Muscle layer of duodenum (tissue), 2 donors: ENCODE measurements around the gene DLST.

ENCODE experiments used
- H3K27ac ChIP-seq: one replicate; pipeline ENCODE4 v1.7.0; 2013; ENCODE audit warnings: mild to moderate bottlenecking, low read length
- H3K27me3 ChIP-seq: one replicate; pipeline ENCODE4 v1.7.0; 2013; ENCODE audit warnings: low read depth, mild to moderate bottlenecking, control low read depth, low read length
- H3K36me3 ChIP-seq, 2 donors: one replicate each; pipeline ENCODE4 v1.7.0; 2013; ENCODE audit warnings: low read length in 2 of 2, control low read depth in 1 of 2, mild to moderate bottlenecking in 1 of 2; ENCODE audit not compliant: insufficient read depth in 2 of 2, control insufficient read depth in 1 of 2
- H3K4me1 ChIP-seq, 2 donors: one replicate each; pipeline ENCODE4 v1.7.0; 2013; ENCODE audit warnings: low read length in 2 of 2, mild to moderate bottlenecking in 2 of 2, control low read depth in 1 of 2, moderate library complexity in 1 of 2; ENCODE audit not compliant: insufficient read depth in 2 of 2, control insufficient read depth in 1 of 2
- H3K4me3 ChIP-seq, 2 donors: one replicate each; pipeline ENCODE4 v1.7.0; 2013; ENCODE audit warnings: low read length in 2 of 2, low read depth in 1 of 2, mild to moderate bottlenecking in 1 of 2
- H3K9me3 ChIP-seq, 2 donors: one replicate each; pipeline ENCODE4 v1.7.0; 2013; ENCODE audit warnings: low read length in 2 of 2, control low read depth in 1 of 2, mild to moderate bottlenecking in 1 of 2; ENCODE audit not compliant: control insufficient read depth in 1 of 2
- donor health status: healthy.

The DLST gene

GRCh38 chr14:74912111-74912510, 30.4 kb downstream of the DLST start:
- H3K27ac ChIP-seq, result no peak overlapping the region
- no peaks in the 10 kb centered on the region for H3K9me3 ChIP-seq
- no peaks in the 10 kb centered on the region for H3K27me3 ChIP-seq
- no peaks in the 10 kb centered on the region for H3K36me3 ChIP-seq
- H3K4me1 ChIP-seq, result peaks cover 10 to 20% of the 10 kb centered on the region in 2 donors
- H3K4me3 ChIP-seq, result no peak overlapping the region

GRCh38 chr14:74912801-74913200, 31.1 kb downstream of the DLST start:
- no peaks in the 10 kb centered on the region for H3K27me3 ChIP-seq
- no peak overlapping the region for H3K27ac ChIP-seq
- no peak overlapping the region for H3K4me3 ChIP-seq
- peaks cover 6 to 20% of the 10 kb centered on the region in 2 donors for H3K4me1 ChIP-seq
- no peaks in the 10 kb centered on the region for H3K9me3 ChIP-seq
- no peaks in the 10 kb centered on the region for H3K36me3 ChIP-seq

- Histone ChIP-seq H3K27me3 (no peaks in the 10 kb centered on the region), H3K4me3 (no peak overlapping the region), H3K9me3 (no peaks in the 10 kb centered on the region), H3K36me3 (no peaks in the 10 kb centered on the region), H3K4me1 (peaks cover 5 to 21% of the 10 kb centered on the region in 2 donors), H3K27ac (no peak overlapping the region)
Observed at GRCh38 chr14:74913393-74913910, 31.7 kb downstream of the DLST start.

DNA sequence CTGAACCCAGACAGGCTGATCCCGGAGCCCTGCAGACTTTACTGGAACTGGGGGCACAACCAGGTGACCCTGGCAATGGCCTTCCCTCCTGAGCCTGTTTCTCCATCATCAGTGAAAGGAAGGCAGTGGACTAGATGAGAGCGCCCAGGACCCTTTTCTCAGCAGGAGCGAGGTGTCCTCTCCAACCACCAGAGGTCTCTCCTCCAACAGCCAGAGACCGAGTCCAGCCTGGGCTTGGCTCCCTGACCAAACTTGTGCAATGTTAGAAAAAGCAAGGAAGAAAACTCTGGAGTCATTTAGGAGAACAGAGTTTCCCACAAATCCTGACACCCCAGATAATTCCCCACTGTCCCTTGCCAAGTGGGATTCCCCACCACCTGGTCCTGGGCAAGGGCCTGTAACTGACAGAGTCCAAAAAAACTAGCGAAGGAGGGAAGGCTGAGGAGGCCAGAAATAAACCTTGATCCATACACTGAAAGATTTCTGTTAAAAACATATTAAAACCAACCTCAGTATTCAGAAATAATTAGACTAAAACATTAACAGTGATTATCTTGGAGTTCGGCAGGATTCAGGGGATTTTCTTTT, 32.4 kb downstream of the DLST start:
- Histone ChIP-seq H3K4me1 (peaks cover 5 to 22% of the 10 kb centered on the region in 2 donors), H3K9me3 (no peaks in the 10 kb centered on the region), H3K4me3 (no peak overlapping the region), H3K36me3 (no peaks in the 10 kb centered on the region), H3K27ac (peak overlapping the region; percentile 18), H3K27me3 (no peaks in the 10 kb centered on the region)

DNA sequence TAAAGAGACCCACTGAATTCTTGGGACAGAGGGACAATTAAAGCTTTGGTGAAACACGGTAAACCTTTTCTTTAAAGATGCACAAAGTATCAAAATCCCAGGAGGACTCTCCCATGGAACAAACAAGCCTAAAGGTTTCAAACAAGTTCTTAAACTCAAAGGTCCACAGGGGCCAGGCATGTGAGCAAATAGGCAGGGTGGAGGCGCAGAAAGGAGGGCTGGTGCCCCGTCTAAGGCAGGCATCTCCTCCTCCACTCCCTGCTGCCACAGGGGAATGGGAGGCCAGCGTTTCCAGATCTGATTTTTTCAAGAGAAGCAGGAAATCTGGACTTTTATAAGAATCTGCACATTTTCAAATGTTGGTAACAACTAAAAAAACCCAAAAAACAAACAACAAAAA, 33.7 kb downstream of the DLST start:
- H3K27me3 ChIP-seq, result no peaks in the 10 kb centered on the region
- H3K36me3 ChIP-seq, result no peaks in the 10 kb centered on the region
- H3K4me1 ChIP-seq, result peaks cover 5 to 22% of the 10 kb centered on the region in 2 donors
- H3K9me3 ChIP-seq, result no peaks in the 10 kb centered on the region
- no peak overlapping the region for H3K4me3 ChIP-seq
- no peak overlapping the region for H3K27ac ChIP-seq

DNA sequence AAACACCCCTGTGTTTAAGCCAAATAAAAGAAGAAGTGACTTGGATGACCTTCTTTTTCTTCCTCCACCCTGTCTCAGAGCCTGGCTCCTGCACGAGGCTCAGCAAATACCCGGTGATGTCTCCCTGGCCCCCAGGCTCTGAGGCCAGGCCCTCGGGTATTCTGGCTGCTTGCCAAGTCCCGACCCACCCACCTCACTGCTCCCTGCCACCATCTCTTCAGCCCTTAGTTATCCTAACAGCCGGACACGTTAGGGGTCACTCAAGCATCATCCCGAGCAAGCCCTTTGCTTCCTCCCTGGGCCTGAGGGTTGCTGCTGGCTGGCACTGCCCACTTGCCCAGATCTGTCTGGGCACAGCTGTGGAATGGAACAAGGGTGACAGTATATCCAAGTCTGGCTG, 34.1 kb downstream of the DLST start:
- no peak overlapping the region for H3K4me3 ChIP-seq
- no peaks in the 10 kb centered on the region for H3K36me3 ChIP-seq
- H3K27me3 ChIP-seq, result no peaks in the 10 kb centered on the region
- H3K27ac ChIP-seq, result no peak overlapping the region
- H3K9me3 ChIP-seq, result no peaks in the 10 kb centered on the region
- H3K4me1 ChIP-seq, result peaks cover 5 to 22% of the 10 kb centered on the region in 2 donors

- H3K4me3 ChIP-seq, result no peak overlapping the region
- H3K4me1 ChIP-seq, result peaks cover 5 to 22% of the 10 kb centered on the region in 2 donors
- H3K36me3 ChIP-seq, result no peaks in the 10 kb centered on the region
- no peaks in the 10 kb centered on the region for H3K9me3 ChIP-seq
- H3K27me3 ChIP-seq, result no peaks in the 10 kb centered on the region
- no peak overlapping the region for H3K27ac ChIP-seq
Observed at GRCh38 chr14:74917178-74917543, 35.4 kb downstream of the DLST start.

GRCh38 chr14:74917646-74918081, 35.9 kb downstream of the DLST start:
- no peaks in the 10 kb centered on the region for H3K9me3 ChIP-seq
- no peak overlapping the region for H3K4me3 ChIP-seq
- H3K27me3 ChIP-seq, result no peaks in the 10 kb centered on the region
- no peaks in the 10 kb centered on the region for H3K36me3 ChIP-seq
- H3K27ac ChIP-seq, result no peak overlapping the region
- H3K4me1 ChIP-seq, result peaks cover 5 to 22% of the 10 kb centered on the region in 2 donors

DNA sequence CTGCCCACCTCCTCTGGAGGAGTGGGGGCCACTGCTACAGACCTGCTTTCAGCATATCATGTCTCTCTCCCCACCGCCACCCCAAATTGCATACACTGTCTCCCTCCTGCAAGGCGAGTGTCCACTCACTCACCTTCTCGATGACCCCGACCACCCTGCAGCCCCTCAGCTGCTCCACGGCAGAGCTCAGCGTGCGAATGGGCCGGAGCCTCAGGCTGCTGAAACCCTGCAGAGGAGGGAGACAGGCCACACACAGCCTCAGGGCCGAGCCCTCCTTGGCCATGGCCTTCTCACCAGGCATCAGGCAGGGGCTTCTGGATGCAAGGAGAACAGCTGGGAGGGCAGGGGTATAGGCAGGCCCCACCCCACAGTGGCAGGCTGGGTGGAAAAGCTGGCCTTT, 36.7 kb downstream of the DLST start:
- Histone ChIP-seq H3K27me3 (no peaks in the 10 kb centered on the region), H3K4me1 (peaks cover 5 to 23% of the 10 kb centered on the region in 2 donors), H3K27ac (no peak overlapping the region)

DNA sequence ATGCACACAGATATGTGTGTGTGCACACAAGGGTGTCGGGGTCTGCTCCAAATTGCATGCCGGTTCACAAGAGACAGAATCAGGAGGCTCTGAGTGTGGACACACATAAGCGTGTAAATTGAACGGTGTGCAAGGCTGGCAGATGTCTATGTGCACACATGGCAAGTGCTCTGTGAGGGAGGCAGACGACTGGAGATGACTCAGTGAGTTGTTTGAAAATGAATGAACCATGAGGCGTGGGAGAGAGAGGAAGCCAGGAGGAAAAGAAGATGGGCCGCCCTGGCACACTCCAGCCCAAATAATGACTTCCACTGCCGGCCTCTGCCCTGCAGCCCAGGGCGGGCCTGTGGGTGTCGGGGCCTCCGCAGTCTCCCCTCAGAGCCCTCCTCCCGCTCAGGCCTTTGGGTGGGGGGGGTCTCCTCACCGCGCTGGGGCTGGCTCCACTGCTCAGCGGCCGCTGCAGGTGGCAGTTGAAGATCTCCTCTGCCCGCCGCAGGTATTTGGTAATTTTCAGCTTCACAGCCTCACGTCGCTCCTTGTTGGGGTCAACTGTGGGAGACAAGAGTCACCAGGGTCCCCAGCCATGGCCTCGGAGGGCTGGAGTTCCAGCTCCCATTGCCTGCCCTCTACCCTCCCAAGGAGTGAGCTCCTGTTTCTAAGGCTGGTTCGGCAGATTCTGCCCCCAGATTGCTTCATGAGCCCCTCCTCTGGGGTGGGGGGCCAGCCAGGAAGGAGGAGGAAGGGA, 37.9 kb downstream of the DLST start:
- peaks cover 0 to 26% of the 10 kb centered on the region in 2 donors for H3K4me1 ChIP-seq
- H3K36me3 ChIP-seq, result no peaks in the 10 kb centered on the region
- H3K27ac ChIP-seq, result no peak overlapping the region
- H3K4me3 ChIP-seq, result no peak overlapping the region
- no peaks in the 10 kb centered on the region for H3K9me3 ChIP-seq
- no peaks in the 10 kb centered on the region for H3K27me3 ChIP-seq

More for the DNA sequence above, 36.7 kb downstream of the DLST start:
- Histone ChIP-seq H3K36me3 (no peaks in the 10 kb centered on the region), H3K9me3 (no peaks in the 10 kb centered on the region), H3K4me3 (no peak overlapping the region)

GRCh38 chr14:74920281-74920680, 38.6 kb downstream of the DLST start:
- Histone ChIP-seq H3K9me3 (no peaks in the 10 kb centered on the region), H3K27ac (no peak overlapping the region), H3K4me1 (peaks cover 0 to 26% of the 10 kb centered on the region in 2 donors), H3K4me3 (no peak overlapping the region), H3K27me3 (no peaks in the 10 kb centered on the region), H3K36me3 (no peaks in the 10 kb centered on the region)
